ENCODE data around the gene RIOK1.

DNA sequence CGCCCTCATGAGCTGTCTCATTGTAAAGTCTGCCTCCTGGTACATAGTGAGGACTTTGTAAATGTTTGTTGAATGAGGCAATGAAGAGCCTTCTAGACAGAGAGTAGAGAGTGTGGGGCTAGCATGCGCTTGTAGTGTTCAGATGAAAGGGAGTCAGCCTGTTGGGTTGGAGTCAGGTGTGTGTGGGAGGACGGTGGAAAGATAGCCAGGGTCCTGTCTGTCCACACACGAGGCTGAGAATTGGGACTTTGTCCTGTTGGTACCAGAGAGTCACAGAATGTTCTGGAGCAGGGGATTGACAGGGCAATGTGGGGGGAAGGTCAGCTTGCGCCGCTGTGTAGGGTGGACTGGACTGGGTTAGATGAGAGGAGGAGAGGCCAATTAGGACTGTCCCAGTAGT, 58.6 kb downstream of the RIOK1 start:
- TF ChIP-seq, protein P1, sequence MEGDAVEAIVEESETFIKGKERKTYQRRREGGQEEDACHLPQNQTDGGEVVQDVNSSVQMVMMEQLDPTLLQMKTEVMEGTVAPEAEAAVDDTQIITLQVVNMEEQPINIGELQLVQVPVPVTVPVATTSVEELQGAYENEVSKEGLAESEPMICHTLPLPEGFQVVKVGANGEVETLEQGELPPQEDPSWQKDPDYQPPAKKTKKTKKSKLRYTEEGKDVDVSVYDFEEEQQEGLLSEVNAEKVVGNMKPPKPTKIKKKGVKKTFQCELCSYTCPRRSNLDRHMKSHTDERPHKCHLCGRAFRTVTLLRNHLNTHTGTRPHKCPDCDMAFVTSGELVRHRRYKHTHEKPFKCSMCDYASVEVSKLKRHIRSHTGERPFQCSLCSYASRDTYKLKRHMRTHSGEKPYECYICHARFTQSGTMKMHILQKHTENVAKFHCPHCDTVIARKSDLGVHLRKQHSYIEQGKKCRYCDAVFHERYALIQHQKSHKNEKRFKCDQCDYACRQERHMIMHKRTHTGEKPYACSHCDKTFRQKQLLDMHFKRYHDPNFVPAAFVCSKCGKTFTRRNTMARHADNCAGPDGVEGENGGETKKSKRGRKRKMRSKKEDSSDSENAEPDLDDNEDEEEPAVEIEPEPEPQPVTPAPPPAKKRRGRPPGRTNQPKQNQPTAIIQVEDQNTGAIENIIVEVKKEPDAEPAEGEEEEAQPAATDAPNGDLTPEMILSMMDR (IDR thresholded peaks at IDR 0.05) = no peak
- no peak for TF ChIP-seq POLR2A (IDR thresholded peaks at IDR 0.05)
